HG02610 (cell line): ENCODE data around the gene OPHN1.
"Not testable (repeated sequence)": the region's sequence is repeated elsewhere in the genome, so short reads cannot be mapped to it uniquely, and the experiment has no call there.

Experiments used
- ATAC-seq: cut with Tn5 transposase; IDR thresholded peaks from one replicate; pipeline ENCODE4 v1.9.1; 2021; ENCODE audit warnings: mild to moderate bottlenecking, moderate library complexity; ENCODE audit not compliant: unreplicated experiment

Gene OPHN1

DNA sequence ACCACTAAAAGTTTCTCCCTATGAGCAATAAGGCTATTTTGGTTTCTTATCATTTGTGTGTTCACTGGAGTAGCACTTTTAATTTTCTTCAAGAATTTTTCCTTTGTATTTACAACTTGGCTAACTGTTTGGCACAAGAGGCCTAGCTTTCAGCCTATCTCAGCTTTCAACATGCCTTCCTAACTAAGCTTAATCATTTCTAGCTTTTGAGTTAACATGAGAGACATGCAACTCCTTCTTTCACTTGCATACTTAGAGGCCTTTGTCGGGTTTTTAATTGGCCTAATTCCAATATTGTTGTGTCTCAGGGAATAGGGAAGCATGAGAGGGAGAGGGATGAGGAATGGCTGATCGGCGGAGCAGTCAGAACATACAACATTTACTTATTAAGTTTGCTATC is 349.8 kb downstream of the OPHN1 start:
- no peak for ATAC-seq

DNA sequence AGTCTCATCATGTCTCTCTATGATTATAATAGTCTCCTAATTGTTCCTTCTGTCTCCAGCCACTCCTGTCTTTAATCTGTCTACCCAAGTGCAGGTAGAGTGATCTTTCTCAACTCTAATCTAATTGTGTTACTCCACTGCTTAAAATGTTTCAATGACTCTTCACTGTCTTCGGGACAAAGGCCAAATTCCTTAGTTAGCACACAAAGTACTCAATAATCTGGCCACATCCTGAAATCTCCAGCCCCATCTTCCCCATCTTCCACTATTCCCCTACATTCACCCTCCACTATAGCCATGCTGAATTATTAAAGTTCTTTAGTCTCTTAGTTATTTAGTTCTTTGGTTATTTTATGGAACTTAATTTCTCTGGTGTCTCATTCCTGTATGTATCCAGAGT is 353.3 kb downstream of the OPHN1 start:
- ATAC-seq: no peak

DNA sequence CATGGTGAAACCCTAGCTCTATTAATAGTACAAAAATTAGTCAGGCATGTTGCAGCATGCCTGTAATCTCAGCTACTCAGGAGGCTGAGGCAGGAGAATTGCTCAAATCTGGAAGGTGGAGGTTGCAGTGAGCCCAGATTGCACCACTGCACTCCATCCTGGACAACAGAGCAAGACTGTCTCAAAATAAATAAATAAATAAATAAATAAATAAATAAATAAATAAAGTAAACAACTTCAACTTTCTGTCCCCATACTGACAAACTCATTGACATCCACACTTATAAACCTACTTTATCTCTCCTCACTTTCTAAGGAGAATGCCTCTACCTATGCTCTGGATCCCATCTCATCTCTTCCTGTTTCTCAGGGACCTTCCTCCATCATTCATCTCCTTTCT is 354.5 kb downstream of the OPHN1 start:
- not testable (repeated sequence) for ATAC-seq

DNA sequence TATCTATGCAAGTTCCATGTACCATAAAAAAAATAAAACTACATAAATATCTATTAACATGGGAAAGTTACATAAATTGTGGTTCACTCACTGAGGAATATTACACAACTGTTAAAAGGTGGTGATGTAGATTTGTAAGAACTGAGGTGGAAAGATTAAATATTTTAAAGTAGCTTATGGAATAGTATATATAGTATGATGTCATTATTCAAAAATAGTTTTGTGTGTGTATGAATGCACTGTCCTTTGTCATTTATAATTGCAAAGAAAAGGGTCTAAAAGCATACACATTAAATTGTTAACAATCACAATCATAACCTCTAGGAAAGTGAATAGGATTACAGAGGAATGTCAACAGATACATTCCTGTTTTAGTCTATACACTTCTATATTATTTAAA is 355.9 kb downstream of the OPHN1 start:
- ATAC-seq: no peak

DNA sequence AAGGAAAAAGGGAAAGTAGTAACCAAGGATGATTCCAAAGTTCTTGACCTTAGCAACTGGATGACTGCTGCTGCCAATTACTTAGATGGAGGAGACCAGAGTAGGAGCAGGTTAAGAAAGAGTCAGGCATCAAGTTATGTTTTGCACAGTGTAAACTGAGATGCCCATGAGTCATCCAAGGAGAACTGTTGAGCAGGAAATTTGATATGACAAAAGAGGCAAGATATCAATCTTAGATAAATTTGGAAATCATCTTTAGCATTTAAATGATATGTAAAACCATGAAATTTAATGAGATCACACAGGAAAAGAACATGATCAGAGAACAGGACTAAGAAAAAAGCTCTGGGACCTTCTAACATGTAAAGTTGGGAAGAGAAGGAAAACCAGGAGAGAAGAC is 361.3 kb downstream of the OPHN1 start:
- no peak for ATAC-seq

DNA sequence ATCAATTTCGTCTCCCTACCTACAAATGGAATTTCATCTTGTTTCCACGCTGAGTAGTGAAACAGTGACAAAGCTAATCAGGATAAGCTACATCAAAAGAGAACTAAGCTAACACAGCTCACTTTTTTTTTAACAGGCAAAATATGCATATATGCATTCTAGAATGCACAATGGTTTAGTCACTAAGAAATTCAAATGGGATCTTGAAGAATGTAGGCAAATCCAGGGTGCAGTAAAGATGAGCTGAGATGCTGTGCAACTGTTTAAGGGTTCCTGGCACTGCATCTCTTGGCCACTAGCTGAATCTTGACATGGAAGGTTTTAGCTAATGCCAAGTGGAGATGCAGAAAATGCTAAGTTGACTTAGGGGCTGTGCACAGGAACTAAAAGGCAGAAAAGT is 363.2 kb downstream of the OPHN1 start:
- ATAC-seq: not testable (repeated sequence)

DNA sequence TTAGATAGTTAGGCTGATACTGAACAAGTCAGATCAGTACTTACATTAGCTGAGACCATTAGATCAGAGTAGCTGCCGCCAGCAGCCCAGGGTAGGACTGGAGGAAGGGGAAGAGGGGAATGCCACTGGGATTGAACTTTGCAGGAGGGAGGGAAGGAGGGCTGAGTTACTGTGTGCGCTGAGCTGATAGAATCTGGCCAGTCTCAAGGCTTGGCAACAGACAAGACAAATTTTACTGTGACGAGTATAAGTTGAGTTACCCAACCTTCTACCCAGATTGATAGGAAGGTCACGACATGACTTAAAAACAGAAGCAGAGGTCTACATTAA is 372.1 kb downstream of the OPHN1 start:
- no peak for ATAC-seq

DNA sequence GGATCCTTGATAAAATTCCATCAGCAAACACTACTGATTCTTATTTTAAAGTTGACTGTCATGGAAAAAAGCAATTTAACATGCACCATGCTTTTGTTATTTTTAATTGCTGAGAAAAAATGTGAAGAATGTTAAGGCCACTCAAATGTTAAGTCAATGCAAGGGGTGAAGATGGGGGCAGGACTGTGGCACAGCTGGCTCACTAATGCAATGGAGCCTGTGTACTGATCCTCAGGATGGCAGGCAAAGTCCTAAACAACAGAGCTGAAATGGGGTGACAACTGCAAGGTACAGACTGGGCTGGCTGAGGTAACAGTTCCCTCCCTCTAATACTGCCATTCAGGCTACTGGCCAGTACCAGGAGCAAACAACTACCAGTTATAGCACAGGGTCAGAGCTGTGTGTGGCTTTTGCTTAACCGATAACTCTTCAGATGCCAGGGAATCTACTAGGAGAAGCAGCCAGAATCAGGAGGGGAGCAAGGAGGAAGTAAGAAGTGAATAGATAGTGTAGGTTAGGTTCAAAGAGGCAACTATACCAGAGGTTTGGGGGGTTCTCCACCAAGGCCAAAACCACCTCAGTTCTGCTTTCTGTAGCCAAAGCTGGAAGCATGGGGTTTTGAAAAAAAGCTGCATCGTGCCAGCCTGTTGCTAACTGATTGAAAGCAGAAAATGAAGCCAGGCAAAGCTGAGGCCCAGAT is 372.6 kb downstream of the OPHN1 start:
- ATAC-seq: no peak

DNA sequence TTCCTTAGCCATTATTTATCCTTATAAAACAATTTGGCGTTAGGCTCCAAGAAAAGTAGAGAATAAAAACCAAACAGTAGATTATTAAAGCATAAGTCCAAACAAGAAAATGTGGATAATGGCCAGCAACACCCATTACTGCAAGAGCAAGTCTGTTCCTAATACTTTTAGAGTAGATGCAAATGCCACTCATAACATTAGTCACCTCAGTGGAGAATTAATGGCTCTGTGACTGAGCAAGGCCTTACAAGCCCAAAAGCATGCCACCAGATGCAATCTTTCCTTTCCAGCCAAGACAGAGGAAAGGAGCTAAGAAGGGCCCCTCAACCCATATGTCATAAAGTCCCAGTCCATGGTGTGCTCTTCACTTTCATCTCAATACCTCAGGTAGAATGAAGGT is 373.8 kb downstream of the OPHN1 start:
- ATAC-seq: no peak

DNA sequence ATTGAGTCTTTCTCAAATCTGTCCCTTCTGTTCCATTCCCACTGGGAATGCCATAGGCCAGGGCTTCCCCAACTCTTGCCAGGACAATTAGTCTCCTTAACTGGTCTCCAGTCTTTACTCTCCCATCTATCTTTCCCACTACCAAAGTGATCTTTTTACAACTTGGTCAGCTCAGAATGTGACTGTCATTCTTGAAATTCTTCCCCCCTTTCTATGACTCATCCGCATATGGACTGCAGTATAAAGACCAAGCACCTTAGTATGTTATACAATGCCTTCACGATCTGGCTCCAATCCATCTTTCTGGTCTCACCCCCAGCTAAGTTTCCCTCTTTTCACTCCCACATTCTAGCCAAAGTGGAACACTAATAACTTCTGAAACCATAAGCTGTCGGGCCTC is 383.8 kb downstream of the OPHN1 start:
- no peak for ATAC-seq

DNA sequence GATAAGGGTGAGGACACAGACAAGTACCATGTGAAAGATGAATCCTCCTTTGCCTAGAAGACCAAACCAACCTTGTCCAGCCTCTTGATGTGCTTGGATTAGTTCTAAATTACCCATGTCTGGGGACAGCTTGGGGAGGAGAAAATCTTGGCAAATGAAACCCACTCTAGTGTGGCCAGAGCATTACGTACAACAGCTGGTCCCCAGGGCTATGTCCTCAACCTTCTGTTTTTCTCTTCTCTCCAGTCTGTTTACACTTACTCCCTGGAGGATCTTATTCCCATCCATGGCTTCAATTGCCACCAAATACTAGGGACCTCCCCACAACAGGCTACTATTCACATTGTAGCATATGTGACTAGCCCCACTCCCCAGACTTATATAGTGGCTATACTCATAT is 384.5 kb downstream of the OPHN1 start:
- ATAC-seq: no peak

DNA sequence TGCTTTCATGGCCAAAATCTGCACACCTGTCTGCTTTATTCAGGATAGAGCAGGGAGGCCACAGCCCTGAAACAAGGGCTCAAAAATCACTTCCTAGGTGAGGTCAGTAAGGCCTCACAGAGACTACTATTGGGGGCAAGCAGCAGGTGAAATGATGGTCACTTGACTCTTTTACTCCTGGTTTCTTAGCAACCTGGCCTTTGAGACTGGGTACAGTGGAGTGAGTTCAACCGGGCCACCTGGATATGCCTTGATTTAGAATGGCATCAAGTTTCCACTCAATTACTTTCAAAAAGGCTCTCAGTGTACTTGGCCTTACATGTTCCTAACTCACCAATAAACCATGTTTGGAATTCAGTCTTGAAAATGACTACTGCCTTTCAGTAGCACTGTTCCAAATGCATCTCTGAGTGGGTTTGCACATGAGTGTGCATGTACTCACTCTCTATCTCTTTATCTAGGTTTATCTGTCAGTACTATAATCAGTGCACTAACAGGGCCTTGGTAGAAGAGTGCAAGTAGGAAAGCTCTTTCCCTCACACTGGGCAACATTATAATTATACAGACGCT is 388.2 kb downstream of the OPHN1 start:
- no peak for ATAC-seq

DNA sequence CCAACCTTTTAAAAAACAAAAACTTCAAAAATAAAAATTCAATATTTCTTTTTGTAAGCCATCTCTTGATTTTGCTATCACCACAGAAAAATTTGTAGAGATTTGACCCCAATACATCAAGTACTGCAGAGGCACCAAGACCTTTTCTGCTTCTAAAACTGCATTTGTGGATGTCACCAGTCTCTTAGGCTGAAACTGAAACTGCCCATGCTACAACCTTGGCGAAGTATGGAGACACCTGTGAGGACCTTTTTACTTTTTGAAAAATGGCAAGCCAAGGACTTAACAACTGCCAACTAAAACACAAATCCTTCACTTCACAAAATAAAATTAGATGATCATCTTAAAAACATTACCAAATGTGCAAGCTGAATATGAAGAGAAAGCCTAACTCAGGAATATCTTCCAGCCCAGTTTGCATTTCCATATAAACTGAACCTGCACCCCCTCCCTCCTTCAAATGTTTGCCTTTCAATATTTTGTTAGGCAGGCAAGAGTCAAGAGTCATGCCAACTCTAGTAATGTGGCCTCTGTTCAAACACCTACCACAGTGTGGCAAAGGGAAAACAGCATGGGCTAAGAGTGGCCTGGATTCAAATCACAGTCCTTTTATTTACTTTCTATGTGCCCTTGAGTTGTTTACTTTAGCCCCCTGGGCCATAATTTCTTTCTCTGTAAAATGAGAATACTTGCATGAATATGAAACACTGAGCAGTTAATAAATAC is 389.4 kb downstream of the OPHN1 start:
- ATAC-seq: no peak

DNA sequence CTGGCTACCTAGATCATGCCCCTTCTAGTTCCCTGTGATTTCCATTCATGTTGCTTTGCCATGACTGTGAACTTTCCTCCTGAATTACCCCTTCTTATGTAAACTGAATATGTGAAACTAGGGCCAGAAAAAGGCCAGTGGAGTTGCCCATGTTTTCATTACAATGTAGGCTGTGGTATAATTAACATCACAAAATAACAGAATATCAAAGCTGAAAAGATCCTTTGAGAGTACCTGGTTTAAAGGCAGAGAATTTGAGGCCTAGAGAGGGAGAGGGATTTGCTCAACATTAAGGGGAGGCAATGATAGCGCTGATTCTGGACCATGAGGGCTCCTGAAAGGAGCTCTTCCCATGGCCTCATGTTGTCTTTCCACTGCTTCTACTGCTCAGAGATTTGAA is 392.2 kb downstream of the OPHN1 start:
- no peak for ATAC-seq

DNA sequence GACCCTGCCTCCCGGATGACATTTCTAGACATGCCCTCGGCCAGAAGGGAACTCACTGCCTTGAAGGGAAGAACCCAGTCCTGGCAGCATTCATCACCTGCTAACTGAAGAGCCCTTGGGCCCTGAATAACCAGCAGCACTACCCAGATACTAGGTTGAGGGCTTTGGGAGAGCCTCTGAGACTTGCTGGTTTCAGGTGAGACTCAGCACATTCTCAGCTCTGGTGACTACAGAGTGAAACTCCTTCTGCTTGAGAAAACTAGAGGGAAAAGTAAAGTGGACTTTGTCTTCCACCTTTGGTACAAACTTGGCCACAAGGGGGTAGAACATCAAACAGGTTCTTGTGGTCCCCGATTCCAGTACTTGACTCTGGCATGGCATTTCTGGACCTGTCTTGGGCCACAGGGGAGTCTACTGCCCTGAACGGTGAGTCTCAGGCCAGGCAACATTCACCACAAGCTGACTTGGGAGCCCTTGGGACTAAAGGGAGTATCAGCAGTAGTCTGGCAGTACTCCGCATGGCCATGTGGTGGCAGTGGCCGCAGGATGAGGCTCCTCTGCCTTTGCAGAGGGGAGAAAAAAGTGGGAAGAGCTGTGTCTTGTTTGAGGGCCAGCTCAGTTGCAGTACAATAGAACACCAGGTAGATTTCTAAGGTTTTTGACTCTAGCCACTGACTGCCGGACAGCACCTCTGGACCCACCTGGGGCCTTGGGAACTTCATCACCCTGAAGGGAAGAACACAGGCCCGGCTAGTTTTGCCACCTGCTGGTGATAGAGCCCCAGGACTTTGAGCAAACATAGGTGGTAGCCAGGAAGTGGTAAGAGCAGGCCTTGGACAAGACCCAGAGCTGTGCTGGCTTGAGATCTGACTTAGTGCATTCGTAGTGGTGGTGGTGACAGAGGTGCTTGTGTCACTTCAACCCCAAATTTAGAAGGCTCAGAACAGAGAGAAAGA is 414.8 kb downstream of the OPHN1 start:
- no peak for ATAC-seq

DNA sequence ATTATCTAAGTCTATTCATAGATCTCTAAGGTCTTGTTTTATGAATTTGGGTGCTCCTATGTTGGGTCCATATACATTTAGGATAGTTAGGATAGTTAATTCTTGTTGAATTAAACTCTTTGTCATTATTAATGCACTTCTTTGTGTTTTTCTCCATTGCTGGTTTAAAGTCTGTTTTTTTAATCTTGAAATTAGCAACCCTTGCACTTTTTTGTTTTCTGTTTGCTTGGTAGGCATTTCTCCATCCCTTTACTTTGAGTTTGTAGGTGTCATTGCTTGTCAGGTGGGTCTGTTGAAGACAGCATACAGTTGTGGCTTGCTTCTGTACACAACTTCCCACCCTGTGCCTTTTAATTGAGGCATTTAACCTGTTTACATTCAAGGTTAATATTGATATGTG is 434.8 kb downstream of the OPHN1 start:
- no peak for ATAC-seq
